HEK293 (cell line): ENCODE data around the gene CCNG1.
A peak's percentile ranks its signal among the peaks of the same experiment; 100 is the strongest.

ENCODE experiments used
- HOXD13 ChIP-seq: sonication (generic); formaldehyde crosslinking; IDR thresholded peaks from 2 replicates; pipeline ENCODE4 v1.8.0; 2022; ENCODE audit warnings: missing genetic modification reagents, borderline replicate concordance
- KLF1 ChIP-seq: fragments of 450-650 bp; formaldehyde crosslinking; IDR thresholded peaks from 2 replicates; pipeline ENCODE4 v1.5.1; 2016; ENCODE audit warnings: missing biosample characterization, missing genetic modification characterization
- KLF9 ChIP-seq: fragments of 450-650 bp; formaldehyde crosslinking; IDR thresholded peaks from 2 replicates; pipeline ENCODE4 v1.5.1; 2016; ENCODE audit warnings: missing biosample characterization, missing genetic modification characterization, low read depth
- PRDM1 ChIP-seq: fragments of 450-650 bp; formaldehyde crosslinking; IDR thresholded peaks from 2 replicates; pipeline ENCODE4; 2016; ENCODE audit warnings: missing biosample characterization, missing genetic modification characterization
- SETDB1 ChIP-seq: IDR thresholded peaks from one replicate; pipeline ENCODE4 v1.6.1; 2017; ENCODE audit warnings: mild to moderate bottlenecking, low read length, moderate library complexity, mixed read lengths; ENCODE audit not compliant: insufficient read length
- ZBTB17 ChIP-seq: fragments of 450-650 bp; formaldehyde crosslinking; IDR thresholded peaks from 2 replicates; pipeline ENCODE4 v1.5.1; 2016; ENCODE audit warnings: missing biosample characterization, missing genetic modification characterization
- ZBTB8A ChIP-seq: fragments of 450-650 bp; formaldehyde crosslinking; IDR thresholded peaks from 2 replicates; pipeline ENCODE4 v1.5.1; 2016; ENCODE audit warnings: missing biosample characterization, missing genetic modification characterization
- ZFHX2 ChIP-seq: fragments of 450-650 bp; formaldehyde crosslinking; conservative IDR thresholded peaks from 2 replicates; pipeline ENCODE4 v1.5.1; 2016; ENCODE audit warnings: missing biosample characterization, missing genetic modification characterization
- ZFP41 ChIP-seq: fragments of 450-650 bp; formaldehyde crosslinking; IDR thresholded peaks from 2 replicates; pipeline ENCODE4 v1.5.1; 2016; ENCODE audit warnings: missing biosample characterization, missing genetic modification characterization, borderline replicate concordance
- ZNF114 ChIP-seq: fragments of 450-650 bp; formaldehyde crosslinking; IDR thresholded peaks from 2 replicates; pipeline ENCODE4 v1.5.0; 2017; ENCODE audit warnings: missing biosample characterization, missing genetic modification characterization
- ZNF132 ChIP-seq: fragments of 450-650 bp; formaldehyde crosslinking; IDR thresholded peaks from 2 replicates; pipeline ENCODE4 v1.5.1; 2017; ENCODE audit warnings: missing biosample characterization, missing genetic modification characterization, borderline replicate concordance
- ZNF169 ChIP-seq: fragments of 450-650 bp; formaldehyde crosslinking; IDR thresholded peaks from 2 replicates; pipeline ENCODE4 v1.5.1; 2016; ENCODE audit warnings: missing biosample characterization, missing genetic modification characterization
- ZNF324 ChIP-seq: fragments of 450-650 bp; formaldehyde crosslinking; IDR thresholded peaks from 2 replicates; pipeline ENCODE4 v1.5.1; 2016; ENCODE audit warnings: missing biosample characterization, missing genetic modification characterization
- ZNF366 ChIP-seq: fragments of 450-650 bp; formaldehyde crosslinking; conservative IDR thresholded peaks from 2 replicates; pipeline ENCODE4 v1.5.1; 2016; ENCODE audit warnings: missing biosample characterization, missing genetic modification characterization
- ZNF37A ChIP-seq: fragments of 450-650 bp; IDR thresholded peaks from 2 replicates; pipeline ENCODE4 v1.5.1; 2018; ENCODE audit warnings: missing biosample characterization, missing genetic modification characterization
- ZNF555 ChIP-seq: fragments of 450-650 bp; formaldehyde crosslinking; conservative IDR thresholded peaks from 2 replicates; pipeline ENCODE4 v1.5.1; 2017; ENCODE audit warnings: missing biosample characterization, mild to moderate bottlenecking, missing genetic modification characterization, inconsistent platforms
- ZNF561 ChIP-seq: fragments of 450-650 bp; IDR thresholded peaks from 2 replicates; pipeline ENCODE4 v1.5.1; 2018; ENCODE audit warnings: missing biosample characterization, missing genetic modification characterization, borderline replicate concordance
- ZNF585B ChIP-seq: fragments of 450-650 bp; formaldehyde crosslinking; IDR thresholded peaks from 2 replicates; pipeline ENCODE4 v1.5.1; 2016; ENCODE audit warnings: missing biosample characterization, missing genetic modification characterization
- ZNF600 ChIP-seq: fragments of 450-650 bp; formaldehyde crosslinking; IDR thresholded peaks from 2 replicates; pipeline ENCODE4 v1.5.1; 2016; ENCODE audit warnings: missing biosample characterization, missing genetic modification characterization
- ZNF624 ChIP-seq: fragments of 450-650 bp; formaldehyde crosslinking; IDR thresholded peaks from 2 replicates; pipeline ENCODE4 v1.5.1; 2017; ENCODE audit warnings: missing biosample characterization, missing genetic modification characterization
- ZNF660 ChIP-seq: fragments of 450-650 bp; IDR thresholded peaks from 2 replicates; pipeline ENCODE4 v1.5.1; 2018; ENCODE audit warnings: missing biosample characterization, mild to moderate bottlenecking, missing genetic modification characterization
- TF ChIP-seq, protein P1 (sequence below): fragments of 450-650 bp; formaldehyde crosslinking; IDR thresholded peaks from 2 replicates; pipeline ENCODE4 v1.5.0; 2017; ENCODE audit warnings: missing biosample characterization, missing genetic modification characterization, borderline replicate concordance
- TF ChIP-seq, protein P2 (sequence below): fragments of 450-650 bp; formaldehyde crosslinking; IDR thresholded peaks from 2 replicates; pipeline ENCODE4 v1.5.1; 2017; ENCODE audit warnings: missing biosample characterization, missing genetic modification characterization
- TF ChIP-seq, protein P3 (sequence below): fragments of 450-650 bp; formaldehyde crosslinking; IDR thresholded peaks from 2 replicates; pipeline ENCODE4 v1.5.1; 2016; ENCODE audit warnings: missing biosample characterization, missing genetic modification characterization
- TF ChIP-seq, protein P4 (sequence below): fragments of 450-650 bp; formaldehyde crosslinking; IDR thresholded peaks from 2 replicates; pipeline ENCODE4 v1.5.1; 2016; ENCODE audit warnings: missing biosample characterization, missing genetic modification characterization, borderline replicate concordance
- TF ChIP-seq, protein P5 (sequence below): fragments of 450-650 bp; formaldehyde crosslinking; IDR thresholded peaks from 2 replicates; pipeline ENCODE4 v1.5.1; 2016; ENCODE audit warnings: missing biosample characterization, missing genetic modification characterization
- TF ChIP-seq, protein P6 (sequence below): fragments of 450-650 bp; formaldehyde crosslinking; optimal IDR thresholded peaks from 2 replicates; pipeline ENCODE3; 2016; ENCODE audit warnings: missing biosample characterization, mild to moderate bottlenecking, missing genetic modification characterization

The CCNG1 gene

DNA sequence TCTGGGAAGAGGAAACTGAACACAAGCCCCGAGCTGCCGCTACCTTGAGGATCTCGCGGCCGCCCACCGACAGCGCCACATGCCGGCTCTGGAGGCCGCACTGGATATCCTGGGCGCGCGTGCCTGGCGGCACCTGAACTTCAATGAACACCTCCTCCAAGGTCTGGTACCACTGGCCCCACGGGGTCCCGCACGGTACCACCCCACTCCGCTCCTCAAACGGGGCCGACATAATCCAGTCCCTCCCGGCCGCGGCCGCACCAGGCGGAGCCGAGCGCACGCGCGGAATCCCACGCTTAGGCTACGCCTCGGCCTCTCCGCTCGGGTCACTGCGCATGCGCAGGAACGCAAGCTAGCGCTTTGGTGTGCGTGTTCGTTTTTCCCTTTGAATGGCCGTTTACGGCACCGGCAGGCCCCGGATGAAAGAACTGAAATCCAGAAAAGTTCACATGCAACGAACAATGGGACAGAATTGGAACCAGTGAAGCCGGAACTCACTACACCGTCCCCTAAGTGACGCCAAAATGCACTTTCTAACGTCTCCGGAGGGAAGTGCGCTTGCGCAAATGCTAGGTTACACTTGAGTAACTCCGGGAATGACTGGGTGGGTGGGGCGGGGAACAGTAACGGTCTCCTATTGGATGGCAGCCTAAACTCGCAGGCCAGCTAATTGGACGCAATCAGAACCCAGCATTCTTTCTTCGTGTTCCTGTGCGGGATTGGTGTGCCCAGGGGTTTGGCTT is 22.6 kb downstream of the CCNG1 start, which contains the start of gene NUDCD2 (continued):
- TF ChIP-seq, protein P1, sequence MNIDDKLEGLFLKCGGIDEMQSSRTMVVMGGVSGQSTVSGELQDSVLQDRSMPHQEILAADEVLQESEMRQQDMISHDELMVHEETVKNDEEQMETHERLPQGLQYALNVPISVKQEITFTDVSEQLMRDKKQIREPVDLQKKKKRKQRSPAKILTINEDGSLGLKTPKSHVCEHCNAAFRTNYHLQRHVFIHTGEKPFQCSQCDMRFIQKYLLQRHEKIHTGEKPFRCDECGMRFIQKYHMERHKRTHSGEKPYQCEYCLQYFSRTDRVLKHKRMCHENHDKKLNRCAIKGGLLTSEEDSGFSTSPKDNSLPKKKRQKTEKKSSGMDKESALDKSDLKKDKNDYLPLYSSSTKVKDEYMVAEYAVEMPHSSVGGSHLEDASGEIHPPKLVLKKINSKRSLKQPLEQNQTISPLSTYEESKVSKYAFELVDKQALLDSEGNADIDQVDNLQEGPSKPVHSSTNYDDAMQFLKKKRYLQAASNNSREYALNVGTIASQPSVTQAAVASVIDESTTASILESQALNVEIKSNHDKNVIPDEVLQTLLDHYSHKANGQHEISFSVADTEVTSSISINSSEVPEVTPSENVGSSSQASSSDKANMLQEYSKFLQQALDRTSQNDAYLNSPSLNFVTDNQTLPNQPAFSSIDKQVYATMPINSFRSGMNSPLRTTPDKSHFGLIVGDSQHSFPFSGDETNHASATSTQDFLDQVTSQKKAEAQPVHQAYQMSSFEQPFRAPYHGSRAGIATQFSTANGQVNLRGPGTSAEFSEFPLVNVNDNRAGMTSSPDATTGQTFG (tag by site-specific recombination), result no peak
- TF ChIP-seq ZNF324 (tag by site-specific recombination) (0 out of 2 replicates have a peak, but pooled peaks have one; percentile 42), ZBTB8A (peak; percentile 18; the same call in 1 of the 2 replicates), KLF1 (peak; percentile 23; the same call in 1 of the 2 replicates), ZNF114 (tag by site-specific recombination) (no peak), HOXD13 (CRISPR knock-in tag) (no peak), ZFP41 (tag by site-specific recombination) (no peak), ZBTB17 (tag by site-specific recombination) (peak; percentile 68), ZNF600 (tag by site-specific recombination) (peak; percentile 86), ZNF366 (tag by site-specific recombination) (no peak), ZNF561 (tag by site-specific recombination) (peak; percentile 70; the same call in 1 of the 2 replicates), PRDM1 (tag by site-specific recombination) (0 out of 2 replicates have a peak, but pooled peaks have one; percentile 39), ZNF132 (tag by site-specific recombination) (no peak), ZNF624 (tag by site-specific recombination) (no peak), ZNF555 (tag by site-specific recombination) (no peak), ZNF585B (no peak), SETDB1 (no peak), ZFHX2 (tag by site-specific recombination) (peak; percentile 70), ZNF37A (tag by site-specific recombination) (no peak), ZNF169 (tag by site-specific recombination) (no peak), KLF9 (tag by site-specific recombination) (no peak), ZNF660 (tag by site-specific recombination) (peak; percentile 85)
- TF ChIP-seq, protein P2, sequence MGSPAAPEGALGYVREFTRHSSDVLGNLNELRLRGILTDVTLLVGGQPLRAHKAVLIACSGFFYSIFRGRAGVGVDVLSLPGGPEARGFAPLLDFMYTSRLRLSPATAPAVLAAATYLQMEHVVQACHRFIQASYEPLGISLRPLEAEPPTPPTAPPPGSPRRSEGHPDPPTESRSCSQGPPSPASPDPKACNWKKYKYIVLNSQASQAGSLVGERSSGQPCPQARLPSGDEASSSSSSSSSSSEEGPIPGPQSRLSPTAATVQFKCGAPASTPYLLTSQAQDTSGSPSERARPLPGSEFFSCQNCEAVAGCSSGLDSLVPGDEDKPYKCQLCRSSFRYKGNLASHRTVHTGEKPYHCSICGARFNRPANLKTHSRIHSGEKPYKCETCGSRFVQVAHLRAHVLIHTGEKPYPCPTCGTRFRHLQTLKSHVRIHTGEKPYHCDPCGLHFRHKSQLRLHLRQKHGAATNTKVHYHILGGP (tag by site-specific recombination), result no peak
- TF ChIP-seq, protein P3, sequence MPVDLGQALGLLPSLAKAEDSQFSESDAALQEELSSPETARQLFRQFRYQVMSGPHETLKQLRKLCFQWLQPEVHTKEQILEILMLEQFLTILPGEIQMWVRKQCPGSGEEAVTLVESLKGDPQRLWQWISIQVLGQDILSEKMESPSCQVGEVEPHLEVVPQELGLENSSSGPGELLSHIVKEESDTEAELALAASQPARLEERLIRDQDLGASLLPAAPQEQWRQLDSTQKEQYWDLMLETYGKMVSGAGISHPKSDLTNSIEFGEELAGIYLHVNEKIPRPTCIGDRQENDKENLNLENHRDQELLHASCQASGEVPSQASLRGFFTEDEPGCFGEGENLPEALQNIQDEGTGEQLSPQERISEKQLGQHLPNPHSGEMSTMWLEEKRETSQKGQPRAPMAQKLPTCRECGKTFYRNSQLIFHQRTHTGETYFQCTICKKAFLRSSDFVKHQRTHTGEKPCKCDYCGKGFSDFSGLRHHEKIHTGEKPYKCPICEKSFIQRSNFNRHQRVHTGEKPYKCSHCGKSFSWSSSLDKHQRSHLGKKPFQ (tag by site-specific recombination), result no peak
- TF ChIP-seq, protein P4, sequence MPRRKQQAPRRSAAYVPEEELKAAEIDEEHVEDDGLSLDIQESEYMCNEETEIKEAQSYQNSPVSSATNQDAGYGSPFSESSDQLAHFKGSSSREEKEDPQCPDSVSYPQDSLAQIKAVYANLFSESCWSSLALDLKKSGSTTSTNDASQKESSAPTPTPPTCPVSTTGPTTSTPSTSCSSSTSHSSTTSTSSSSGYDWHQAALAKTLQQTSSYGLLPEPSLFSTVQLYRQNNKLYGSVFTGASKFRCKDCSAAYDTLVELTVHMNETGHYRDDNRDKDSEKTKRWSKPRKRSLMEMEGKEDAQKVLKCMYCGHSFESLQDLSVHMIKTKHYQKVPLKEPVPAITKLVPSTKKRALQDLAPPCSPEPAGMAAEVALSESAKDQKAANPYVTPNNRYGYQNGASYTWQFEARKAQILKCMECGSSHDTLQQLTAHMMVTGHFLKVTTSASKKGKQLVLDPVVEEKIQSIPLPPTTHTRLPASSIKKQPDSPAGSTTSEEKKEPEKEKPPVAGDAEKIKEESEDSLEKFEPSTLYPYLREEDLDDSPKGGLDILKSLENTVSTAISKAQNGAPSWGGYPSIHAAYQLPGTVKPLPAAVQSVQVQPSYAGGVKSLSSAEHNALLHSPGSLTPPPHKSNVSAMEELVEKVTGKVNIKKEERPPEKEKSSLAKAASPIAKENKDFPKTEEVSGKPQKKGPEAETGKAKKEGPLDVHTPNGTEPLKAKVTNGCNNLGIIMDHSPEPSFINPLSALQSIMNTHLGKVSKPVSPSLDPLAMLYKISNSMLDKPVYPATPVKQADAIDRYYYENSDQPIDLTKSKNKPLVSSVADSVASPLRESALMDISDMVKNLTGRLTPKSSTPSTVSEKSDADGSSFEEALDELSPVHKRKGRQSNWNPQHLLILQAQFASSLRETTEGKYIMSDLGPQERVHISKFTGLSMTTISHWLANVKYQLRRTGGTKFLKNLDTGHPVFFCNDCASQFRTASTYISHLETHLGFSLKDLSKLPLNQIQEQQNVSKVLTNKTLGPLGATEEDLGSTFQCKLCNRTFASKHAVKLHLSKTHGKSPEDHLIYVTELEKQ (tag by site-specific recombination), result no peak
- TF ChIP-seq, protein P5, sequence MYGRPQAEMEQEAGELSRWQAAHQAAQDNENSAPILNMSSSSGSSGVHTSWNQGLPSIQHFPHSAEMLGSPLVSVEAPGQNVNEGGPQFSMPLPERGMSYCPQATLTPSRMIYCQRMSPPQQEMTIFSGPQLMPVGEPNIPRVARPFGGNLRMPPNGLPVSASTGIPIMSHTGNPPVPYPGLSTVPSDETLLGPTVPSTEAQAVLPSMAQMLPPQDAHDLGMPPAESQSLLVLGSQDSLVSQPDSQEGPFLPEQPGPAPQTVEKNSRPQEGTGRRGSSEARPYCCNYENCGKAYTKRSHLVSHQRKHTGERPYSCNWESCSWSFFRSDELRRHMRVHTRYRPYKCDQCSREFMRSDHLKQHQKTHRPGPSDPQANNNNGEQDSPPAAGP (tag by site-specific recombination), result peak; percentile 59; the same call in 1 of the 2 replicates
- TF ChIP-seq, protein P6, sequence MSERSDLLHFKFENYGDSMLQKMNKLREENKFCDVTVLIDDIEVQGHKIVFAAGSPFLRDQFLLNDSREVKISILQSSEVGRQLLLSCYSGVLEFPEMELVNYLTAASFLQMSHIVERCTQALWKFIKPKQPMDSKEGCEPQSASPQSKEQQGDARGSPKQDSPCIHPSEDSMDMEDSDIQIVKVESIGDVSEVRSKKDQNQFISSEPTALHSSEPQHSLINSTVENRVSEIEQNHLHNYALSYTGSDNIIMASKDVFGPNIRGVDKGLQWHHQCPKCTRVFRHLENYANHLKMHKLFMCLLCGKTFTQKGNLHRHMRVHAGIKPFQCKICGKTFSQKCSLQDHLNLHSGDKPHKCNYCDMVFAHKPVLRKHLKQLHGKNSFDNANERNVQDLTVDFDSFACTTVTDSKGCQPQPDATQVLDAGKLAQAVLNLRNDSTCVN, result peak; percentile 96
